Liver (tissue), 9 donors: ENCODE results near the gene COL23A1. TPM values are rescaled to one million over a fixed set of nuclear protein-coding genes. Genes with fewer than 3 reads are reported as not detected.
A peak's percentile ranks its signal among the peaks of the same experiment; 100 is the strongest.

Source experiments
- DNase-seq: peaks from one replicate; pipeline ENCODE4 v3.0.0-alpha.2; 2017; ENCODE audit warnings: low spot score
- H3K27ac ChIP-seq, 2 donors: one replicate each; pipeline ENCODE4 v1.7.0; 2013; ENCODE audit warnings: inconsistent platforms in 2 of 2, low read length in 2 of 2, control low read depth in 1 of 2, low read depth in 1 of 2, mild to moderate bottlenecking in 1 of 2
- H3K27me3 ChIP-seq, 4 donors: one replicate each; pipeline versions ENCODE4 v1.6.1 to v1.7.0; 2013; ENCODE audit warnings: low read length in 3 of 4, inconsistent platforms in 1 of 4, mild to moderate bottlenecking in 1 of 4, moderate library complexity in 1 of 4; ENCODE audit not compliant: control insufficient read depth in 4 of 4, insufficient read depth in 4 of 4
- H3K36me3 ChIP-seq, 4 donors: one replicate each; pipeline versions ENCODE4 v1.6.1 to v1.7.0; 2013; ENCODE audit warnings: low read length in 3 of 4, mild to moderate bottlenecking in 3 of 4, low read depth in 1 of 4, moderate library complexity in 1 of 4; ENCODE audit not compliant: control insufficient read depth in 4 of 4, insufficient read depth in 3 of 4
- H3K4me1 ChIP-seq, 4 donors: one replicate each; pipeline versions ENCODE4 v1.6.1 to v1.7.0; 2013; ENCODE audit warnings: low read length in 3 of 4, mild to moderate bottlenecking in 3 of 4, moderate library complexity in 1 of 4; ENCODE audit not compliant: control insufficient read depth in 4 of 4, insufficient read depth in 4 of 4
- H3K4me3 ChIP-seq, 3 donors: one replicate each; pipeline versions ENCODE4 v1.6.1 to v1.7.0; 2013; ENCODE audit warnings: low read length in 3 of 3, control low read depth in 1 of 3, low read depth in 1 of 3, mild to moderate bottlenecking in 1 of 3
- H3K9ac ChIP-seq, 2 donors: one replicate each; pipeline ENCODE4 v1.7.0; 2013; ENCODE audit warnings: low read length in 2 of 2, mild to moderate bottlenecking in 2 of 2, moderate library complexity in 2 of 2, control low read depth in 1 of 2, low read depth in 1 of 2
- H3K9me3 ChIP-seq, 4 donors: one replicate each; pipeline versions ENCODE4 v1.6.1 to v1.7.0; 2013; ENCODE audit warnings: low read length in 3 of 4; ENCODE audit not compliant: control insufficient read depth in 4 of 4
- ATF3 ChIP-seq: IDR thresholded peaks from 2 replicates; pipeline ENCODE4 v1.6.1; 2016; ENCODE audit warnings: antibody characterized with exemption
- EGR1 ChIP-seq, 2 donors: IDR thresholded peaks; 2 replicates each; pipeline ENCODE4 v1.6.1; 2016 to 2018; ENCODE audit warnings: antibody characterized with exemption in 2 of 2, low read depth in 2 of 2
- FOXA1 ChIP-seq: IDR thresholded peaks from 2 replicates; pipeline ENCODE4 v1.6.1; 2016; ENCODE audit warnings: antibody characterized with exemption
- FOXA2 ChIP-seq: IDR thresholded peaks from 2 replicates; pipeline ENCODE4 v1.6.1; 2016; ENCODE audit warnings: antibody characterized with exemption
- GABPA ChIP-seq, 2 donors: IDR thresholded peaks in 1 of 2; conservative IDR thresholded peaks in 1 of 2; 2 replicates each; pipeline ENCODE4 v1.6.1; 2016; ENCODE audit warnings: antibody characterized with exemption in 2 of 2, mild to moderate bottlenecking in 1 of 2, moderate library complexity in 1 of 2
- HNF4A ChIP-seq, 2 donors: conservative IDR thresholded peaks; 2 replicates each; pipeline ENCODE4 v1.6.1; 2016; ENCODE audit warnings: antibody characterized with exemption in 2 of 2, mild to moderate bottlenecking in 2 of 2
- NR2F2 ChIP-seq: IDR thresholded peaks from 2 replicates; pipeline ENCODE4 v1.6.1; 2016; ENCODE audit warnings: antibody characterized with exemption
- RAD21 ChIP-seq, 2 donors: IDR thresholded peaks; 2 replicates each; pipeline ENCODE4 v1.6.1; 2016; ENCODE audit warnings: antibody characterized with exemption in 2 of 2, mild to moderate bottlenecking in 2 of 2
- RXRA ChIP-seq, 2 donors: IDR thresholded peaks; 2 replicates each; pipeline ENCODE4 v1.6.1; 2017 to 2018; ENCODE audit warnings: antibody characterized with exemption in 2 of 2, mild to moderate bottlenecking in 1 of 2
- SP1 ChIP-seq: IDR thresholded peaks from 2 replicates; pipeline ENCODE4 v1.6.1; 2018; ENCODE audit warnings: antibody characterized with exemption, mild to moderate bottlenecking
- TAF1 ChIP-seq: conservative IDR thresholded peaks from 2 replicates; pipeline ENCODE4 v1.6.1; 2016; ENCODE audit warnings: antibody characterized with exemption, mild to moderate bottlenecking
- YY1 ChIP-seq: IDR thresholded peaks from 2 replicates; pipeline ENCODE4 v1.6.1; 2016; ENCODE audit warnings: antibody characterized with exemption, mild to moderate bottlenecking
- WGBS: extraction: QIAGEN DNeasy Blood & Tissue Kit; methylation state at CpG from one replicate; pipeline ENCODE4 v1.1.7; 2013; 5-methylcytosine and 5-hydroxymethylcytosine counted together
- polyA plus RNA-seq, 2 donors: library from polyadenylated mRNA; stranded (reverse) in 1 of 2; unstranded in 1 of 2; fragments of 200-250 nt in 1 of 2; fragments of >200 nt in 1 of 2; fragmentation: Nextera tagmentation in 1 of 2; extraction: Ambion mirVana in 1 of 2; gene quantifications; one replicate each; pipeline versions ENCODE4 v1.2.1 to v1.2.3, GENCODE V29; 2013 to 2015
- total RNA-seq, 2 donors: library from RNA; depleted of rRNA; stranded (reverse); fragments of >200 nt; gene quantifications; one replicate each; pipeline ENCODE4 v1.2.3, GENCODE V29; 2014
- TF ChIP-seq, protein P1 (sequence below): IDR thresholded peaks from 2 replicates; pipeline ENCODE4 v1.6.1; 2016; ENCODE audit warnings: antibody characterized with exemption, mild to moderate bottlenecking
- TF ChIP-seq, protein P2 (sequence below): fragments of 150-350 bp; IDR thresholded peaks from 2 replicates; pipeline ENCODE4 v1.5.1; 2017; ENCODE audit warnings: improper control_type of control experiment, low read depth, low read length; ENCODE audit not compliant: missing input control
- TF ChIP-seq, protein P3 (sequence below): IDR thresholded peaks from 2 replicates; pipeline ENCODE4 v1.6.1; 2016; ENCODE audit warnings: antibody characterized with exemption
- TF ChIP-seq, protein P4 (sequence below): IDR thresholded peaks from 2 replicates; pipeline ENCODE4 v1.6.1; 2016; ENCODE audit warnings: antibody characterized with exemption
- donor health status: healthy.
- donor health status: healthy.
- donor health status: healthy.
- donor health status: healthy.
- donor health status: healthy.

Gene COL23A1
- total and polyA plus RNA-seq, 4 donors, result 0.08 to 1.4 (median 0.27) TPM

- Histone ChIP-seq H3K9ac (no peak overlapping the region), H3K9me3 (no peaks in the 10 kb centered on the region), H3K27me3 (no peaks in the 10 kb centered on the region), H3K27ac (peak overlapping the region in 1 of 2 donors; percentile 3), H3K4me1 (peaks cover 20 to 58% (median 38%) of the 10 kb centered on the region in 4 donors), H3K4me3 (no peak overlapping the region), H3K36me3 (peaks cover 4 to 41% (median 28%) of the 10 kb centered on the region in 4 donors)
- TF ChIP-seq EGR1 (IDR thresholded peaks at IDR 0.05; ENCODE audit: low read depth in 2 of 2) (no peak), ATF3 (no peak), YY1 (no peak), RXRA (IDR thresholded peaks at IDR 0.05) (no peak), TAF1 (no peak), FOXA1 (no peak), HNF4A (conservative IDR thresholded peaks at IDR 0.05) (no peak), GABPA (IDR thresholded peaks at IDR 0.05 in 1 of 2, conservative IDR thresholded peaks at IDR 0.05 in 1 of 2) (no peak)
- TF ChIP-seq, protein P1, sequence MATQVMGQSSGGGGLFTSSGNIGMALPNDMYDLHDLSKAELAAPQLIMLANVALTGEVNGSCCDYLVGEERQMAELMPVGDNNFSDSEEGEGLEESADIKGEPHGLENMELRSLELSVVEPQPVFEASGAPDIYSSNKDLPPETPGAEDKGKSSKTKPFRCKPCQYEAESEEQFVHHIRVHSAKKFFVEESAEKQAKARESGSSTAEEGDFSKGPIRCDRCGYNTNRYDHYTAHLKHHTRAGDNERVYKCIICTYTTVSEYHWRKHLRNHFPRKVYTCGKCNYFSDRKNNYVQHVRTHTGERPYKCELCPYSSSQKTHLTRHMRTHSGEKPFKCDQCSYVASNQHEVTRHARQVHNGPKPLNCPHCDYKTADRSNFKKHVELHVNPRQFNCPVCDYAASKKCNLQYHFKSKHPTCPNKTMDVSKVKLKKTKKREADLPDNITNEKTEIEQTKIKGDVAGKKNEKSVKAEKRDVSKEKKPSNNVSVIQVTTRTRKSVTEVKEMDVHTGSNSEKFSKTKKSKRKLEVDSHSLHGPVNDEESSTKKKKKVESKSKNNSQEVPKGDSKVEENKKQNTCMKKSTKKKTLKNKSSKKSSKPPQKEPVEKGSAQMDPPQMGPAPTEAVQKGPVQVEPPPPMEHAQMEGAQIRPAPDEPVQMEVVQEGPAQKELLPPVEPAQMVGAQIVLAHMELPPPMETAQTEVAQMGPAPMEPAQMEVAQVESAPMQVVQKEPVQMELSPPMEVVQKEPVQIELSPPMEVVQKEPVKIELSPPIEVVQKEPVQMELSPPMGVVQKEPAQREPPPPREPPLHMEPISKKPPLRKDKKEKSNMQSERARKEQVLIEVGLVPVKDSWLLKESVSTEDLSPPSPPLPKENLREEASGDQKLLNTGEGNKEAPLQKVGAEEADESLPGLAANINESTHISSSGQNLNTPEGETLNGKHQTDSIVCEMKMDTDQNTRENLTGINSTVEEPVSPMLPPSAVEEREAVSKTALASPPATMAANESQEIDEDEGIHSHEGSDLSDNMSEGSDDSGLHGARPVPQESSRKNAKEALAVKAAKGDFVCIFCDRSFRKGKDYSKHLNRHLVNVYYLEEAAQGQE, result no peak
- TF ChIP-seq, protein P2, sequence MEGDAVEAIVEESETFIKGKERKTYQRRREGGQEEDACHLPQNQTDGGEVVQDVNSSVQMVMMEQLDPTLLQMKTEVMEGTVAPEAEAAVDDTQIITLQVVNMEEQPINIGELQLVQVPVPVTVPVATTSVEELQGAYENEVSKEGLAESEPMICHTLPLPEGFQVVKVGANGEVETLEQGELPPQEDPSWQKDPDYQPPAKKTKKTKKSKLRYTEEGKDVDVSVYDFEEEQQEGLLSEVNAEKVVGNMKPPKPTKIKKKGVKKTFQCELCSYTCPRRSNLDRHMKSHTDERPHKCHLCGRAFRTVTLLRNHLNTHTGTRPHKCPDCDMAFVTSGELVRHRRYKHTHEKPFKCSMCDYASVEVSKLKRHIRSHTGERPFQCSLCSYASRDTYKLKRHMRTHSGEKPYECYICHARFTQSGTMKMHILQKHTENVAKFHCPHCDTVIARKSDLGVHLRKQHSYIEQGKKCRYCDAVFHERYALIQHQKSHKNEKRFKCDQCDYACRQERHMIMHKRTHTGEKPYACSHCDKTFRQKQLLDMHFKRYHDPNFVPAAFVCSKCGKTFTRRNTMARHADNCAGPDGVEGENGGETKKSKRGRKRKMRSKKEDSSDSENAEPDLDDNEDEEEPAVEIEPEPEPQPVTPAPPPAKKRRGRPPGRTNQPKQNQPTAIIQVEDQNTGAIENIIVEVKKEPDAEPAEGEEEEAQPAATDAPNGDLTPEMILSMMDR, result no peak
- WGBS, result 84% methylated on average over 3 of the region's 3 CpGs
- DNase-seq, result no peak
Observed at GRCh38 chr5:178227929-178228328, 362.3 kb downstream of the COL23A1 start.

DNA sequence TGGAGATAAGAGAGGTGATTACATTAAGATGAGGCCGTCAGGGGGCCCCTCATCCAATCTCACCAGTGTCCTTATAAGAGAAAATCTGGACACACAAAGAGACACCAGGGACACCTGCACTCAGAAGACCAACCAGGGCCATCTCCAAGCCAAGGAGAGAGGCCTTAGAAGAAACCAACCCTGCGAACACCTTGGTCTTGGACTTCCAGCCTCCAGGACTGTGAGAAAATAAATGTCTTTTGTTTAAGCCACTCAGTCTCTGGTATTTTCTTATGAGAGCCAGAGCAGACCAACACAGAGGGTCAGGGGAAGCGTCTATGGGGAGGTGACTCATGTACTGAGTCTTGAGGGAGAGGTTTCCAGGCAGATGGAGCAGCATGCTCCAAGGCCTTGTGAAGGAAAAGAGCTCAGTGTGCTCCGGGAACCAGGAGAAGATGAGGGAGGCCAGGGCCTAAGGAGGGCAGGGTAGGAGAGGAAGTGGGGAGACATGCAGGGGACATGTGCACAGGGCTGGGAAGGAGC lies 363.0 kb downstream of the COL23A1 start:
- WGBS, result 97% methylated on average over 4 of the region's 4 CpGs
- Histone ChIP-seq H3K27ac (peak overlapping the region in 1 of 2 donors; percentile 3), H3K36me3 (peaks cover 4 to 44% (median 32%) of the 10 kb centered on the region in 4 donors), H3K27me3 (no peaks in the 10 kb centered on the region), H3K9ac (no peak overlapping the region), H3K4me3 (no peak overlapping the region), H3K4me1 (peaks cover 17 to 56% (median 37%) of the 10 kb centered on the region in 4 donors), H3K9me3 (no peaks in the 10 kb centered on the region)
- no peak for DNase-seq
- TF ChIP-seq SP1, result no peak
- TF ChIP-seq, protein P3, sequence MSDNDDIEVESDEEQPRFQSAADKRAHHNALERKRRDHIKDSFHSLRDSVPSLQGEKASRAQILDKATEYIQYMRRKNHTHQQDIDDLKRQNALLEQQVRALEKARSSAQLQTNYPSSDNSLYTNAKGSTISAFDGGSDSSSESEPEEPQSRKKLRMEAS, result no peak
- no peak for TF ChIP-seq FOXA2
- TF ChIP-seq, protein P2, result no peak
- TF ChIP-seq FOXA1, result no peak
- no peak for TF ChIP-seq RAD21 (IDR thresholded peaks at IDR 0.05)
- no peak for TF ChIP-seq ATF3
- TF ChIP-seq, protein P1, result no peak
- no peak for TF ChIP-seq NR2F2
- TF ChIP-seq RXRA (IDR thresholded peaks at IDR 0.05), result no peak
- no peak for TF ChIP-seq GABPA (IDR thresholded peaks at IDR 0.05 in 1 of 2, conservative IDR thresholded peaks at IDR 0.05 in 1 of 2)
- TF ChIP-seq EGR1 (IDR thresholded peaks at IDR 0.05; ENCODE audit: low read depth in 2 of 2), result no peak
- TF ChIP-seq, protein P4, sequence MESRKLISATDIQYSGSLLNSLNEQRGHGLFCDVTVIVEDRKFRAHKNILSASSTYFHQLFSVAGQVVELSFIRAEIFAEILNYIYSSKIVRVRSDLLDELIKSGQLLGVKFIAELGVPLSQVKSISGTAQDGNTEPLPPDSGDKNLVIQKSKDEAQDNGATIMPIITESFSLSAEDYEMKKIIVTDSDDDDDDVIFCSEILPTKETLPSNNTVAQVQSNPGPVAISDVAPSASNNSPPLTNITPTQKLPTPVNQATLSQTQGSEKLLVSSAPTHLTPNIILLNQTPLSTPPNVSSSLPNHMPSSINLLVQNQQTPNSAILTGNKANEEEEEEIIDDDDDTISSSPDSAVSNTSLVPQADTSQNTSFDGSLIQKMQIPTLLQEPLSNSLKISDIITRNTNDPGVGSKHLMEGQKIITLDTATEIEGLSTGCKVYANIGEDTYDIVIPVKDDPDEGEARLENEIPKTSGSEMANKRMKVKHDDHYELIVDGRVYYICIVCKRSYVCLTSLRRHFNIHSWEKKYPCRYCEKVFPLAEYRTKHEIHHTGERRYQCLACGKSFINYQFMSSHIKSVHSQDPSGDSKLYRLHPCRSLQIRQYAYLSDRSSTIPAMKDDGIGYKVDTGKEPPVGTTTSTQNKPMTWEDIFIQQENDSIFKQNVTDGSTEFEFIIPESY, result no peak
- TF ChIP-seq YY1, result no peak
